Measurements from ENCODE around the gene CSTPP1. TPM values are rescaled to one million over a fixed set of nuclear protein-coding genes. Genes with fewer than 3 reads are reported as not detected.

Gene CSTPP1
- total and polyA plus RNA-seq, 2 of the 8 experiments (the other 6 are each of a cell fraction or from before 2014, with no cell fraction given): 24.2 to 28.7 TPM

DNA sequence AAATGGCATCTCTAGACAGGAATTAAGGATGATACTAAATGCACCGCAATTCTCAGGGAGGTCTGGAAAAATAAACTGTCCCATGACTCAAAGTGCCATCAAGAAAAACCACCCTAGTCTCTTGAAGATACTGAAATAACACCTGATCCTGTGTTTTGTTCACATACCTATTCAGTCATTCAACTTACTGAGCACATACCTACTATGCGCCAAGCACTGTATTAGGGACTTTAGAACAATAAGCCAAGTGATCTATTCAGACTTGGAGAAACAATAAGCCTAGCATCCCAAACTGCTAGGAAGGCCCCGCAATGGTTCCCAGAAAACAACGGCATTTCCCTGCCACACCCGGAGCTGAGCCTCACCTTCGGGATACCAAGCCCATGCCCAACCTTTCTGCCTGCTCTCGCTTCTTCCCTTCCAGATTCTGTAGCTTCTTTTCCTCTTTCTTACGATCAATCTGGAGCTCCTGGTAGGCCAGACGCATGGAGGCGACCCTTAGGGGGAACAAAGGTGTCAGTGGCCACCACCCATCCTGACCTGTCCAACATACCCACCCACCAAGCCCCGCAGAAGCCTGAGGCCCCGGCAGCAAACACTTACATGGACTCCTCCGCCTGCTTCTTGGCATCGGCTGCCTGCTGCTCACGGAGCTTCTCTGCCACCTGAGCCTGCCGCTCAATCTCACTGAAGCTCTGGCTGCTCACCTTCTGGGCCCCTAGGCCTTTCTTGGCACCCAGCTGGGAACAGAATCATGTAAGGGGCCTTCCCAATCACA is 234.7 kb downstream of the CSTPP1 start (continued):
- TF ChIP-seq SRF (IDR thresholded peaks at IDR 0.05; ENCODE audit: low read depth, low read length) (no peak), GTF2F1 (IDR thresholded peaks at IDR 0.05; ENCODE audit: borderline replicate concordance, low read depth, low read length) (no peak), RBBP5 (IDR thresholded peaks at IDR 0.05; ENCODE audit: borderline replicate concordance, low read depth, low read length) (no peak), KDM1A (IDR thresholded peaks at IDR 0.05; ENCODE audit: borderline replicate concordance, low read length) (no peak)
